ENCODE data around the gene PLAGL1. TPM values are rescaled to one million over a fixed set of nuclear protein-coding genes. Genes with fewer than 3 reads are reported as not detected.

The PLAGL1 gene
- total RNA-seq, 1 experiment from 2014 or later: 0.77 TPM

DNA sequence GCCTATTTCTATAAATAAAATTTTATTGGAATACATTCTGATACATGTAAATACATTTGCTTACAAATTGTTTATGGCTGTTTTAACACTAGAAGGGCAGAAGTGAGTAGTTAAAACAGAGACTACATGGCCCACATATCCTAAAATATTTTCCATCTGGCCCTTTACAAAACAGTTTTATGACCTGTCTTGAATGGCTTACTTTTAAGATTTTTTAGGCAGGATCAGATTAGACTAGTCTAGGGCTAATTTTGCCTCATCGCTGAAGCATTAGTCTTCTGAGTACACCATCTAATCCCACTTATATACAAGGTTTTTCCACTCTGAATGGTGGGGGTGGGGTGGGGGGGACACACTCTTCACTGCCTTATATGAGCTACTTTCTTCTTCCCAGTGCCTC is 27.1 kb downstream of the PLAGL1 start:
- DNase-seq (ENCODE audit: low spot score): no peak
- ChIA-PET POLR2A (ENCODE audit: low non-redundant PET) (no interaction called here), CTCF (no interaction called here)
- Histone ChIP-seq H3K27me3 (replicated peaks; ENCODE audit: insufficient read depth, low read depth, low read length, poor library complexity) (no peaks in the 10 kb centered on the region), H3K36me3 (ENCODE audit: insufficient read depth, low read length, poor library complexity, severe bottlenecking) (no peaks in the 10 kb centered on the region), H3K9me3 (ENCODE audit: low read depth, low read length, poor library complexity, severe bottlenecking) (no peaks in the 10 kb centered on the region), H3K4me1 (ENCODE audit: insufficient read depth, low read length, poor library complexity, severe bottlenecking) (no peaks in the 10 kb centered on the region), H3K27ac (ENCODE audit: low read depth, low read length, poor library complexity, severe bottlenecking) (no peak overlapping the region), H3K4me3 (ENCODE audit: low read depth, low read length, poor library complexity, severe bottlenecking) (no peak overlapping the region)
- BruUV-seq (replicated peaks): no TSS peak
- intact Hi-C loops (cut with micrococcal nuclease; ENCODE audit: unreplicated experiment): no loop called here
- TF ChIP-seq EZH2 (IDR thresholded peaks at IDR 0.05; ENCODE audit: borderline replicate concordance, low read depth, low read length, poor library complexity, severe bottlenecking): no peak
- TF ChIP-seq, protein P1, sequence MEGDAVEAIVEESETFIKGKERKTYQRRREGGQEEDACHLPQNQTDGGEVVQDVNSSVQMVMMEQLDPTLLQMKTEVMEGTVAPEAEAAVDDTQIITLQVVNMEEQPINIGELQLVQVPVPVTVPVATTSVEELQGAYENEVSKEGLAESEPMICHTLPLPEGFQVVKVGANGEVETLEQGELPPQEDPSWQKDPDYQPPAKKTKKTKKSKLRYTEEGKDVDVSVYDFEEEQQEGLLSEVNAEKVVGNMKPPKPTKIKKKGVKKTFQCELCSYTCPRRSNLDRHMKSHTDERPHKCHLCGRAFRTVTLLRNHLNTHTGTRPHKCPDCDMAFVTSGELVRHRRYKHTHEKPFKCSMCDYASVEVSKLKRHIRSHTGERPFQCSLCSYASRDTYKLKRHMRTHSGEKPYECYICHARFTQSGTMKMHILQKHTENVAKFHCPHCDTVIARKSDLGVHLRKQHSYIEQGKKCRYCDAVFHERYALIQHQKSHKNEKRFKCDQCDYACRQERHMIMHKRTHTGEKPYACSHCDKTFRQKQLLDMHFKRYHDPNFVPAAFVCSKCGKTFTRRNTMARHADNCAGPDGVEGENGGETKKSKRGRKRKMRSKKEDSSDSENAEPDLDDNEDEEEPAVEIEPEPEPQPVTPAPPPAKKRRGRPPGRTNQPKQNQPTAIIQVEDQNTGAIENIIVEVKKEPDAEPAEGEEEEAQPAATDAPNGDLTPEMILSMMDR (conservative IDR thresholded peaks at IDR 0.05; ENCODE audit: low read depth, low read length): no peak

DNA sequence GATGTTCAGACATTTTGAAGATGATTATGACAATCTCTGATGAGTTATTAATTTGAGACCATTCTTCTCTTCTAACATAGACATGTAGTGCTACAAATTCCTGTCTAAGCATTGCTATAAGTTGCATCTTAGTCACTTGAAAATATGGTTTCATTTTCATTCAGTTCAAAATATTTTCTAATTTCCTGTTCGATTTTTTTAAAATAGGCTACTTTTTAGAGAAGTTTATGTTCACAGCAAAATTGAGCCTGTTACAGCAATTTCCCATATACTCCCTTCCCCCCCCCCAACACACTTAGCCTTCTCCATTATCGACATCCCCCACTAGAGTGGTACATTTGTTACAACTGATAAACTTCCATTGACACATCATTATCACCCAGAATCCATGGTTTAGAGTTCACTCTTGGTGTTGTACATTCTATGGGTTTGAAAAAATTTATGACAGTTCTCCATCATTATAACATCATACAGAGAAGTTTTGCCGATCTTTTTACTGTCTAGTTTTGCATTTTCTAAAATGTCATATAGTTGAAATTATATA is 31.2 kb downstream of the PLAGL1 start:
- no TSS peak for BruUV-seq (replicated peaks)
- intact Hi-C loops (cut with micrococcal nuclease; ENCODE audit: unreplicated experiment): no loop called here
- TF ChIP-seq, protein P1 (conservative IDR thresholded peaks at IDR 0.05; ENCODE audit: low read depth, low read length): no peak
- TF ChIP-seq EZH2 (IDR thresholded peaks at IDR 0.05; ENCODE audit: borderline replicate concordance, low read depth, low read length, poor library complexity, severe bottlenecking): no peak
- DNase-seq (ENCODE audit: low spot score): no peak
- Histone ChIP-seq H3K9me3 (ENCODE audit: low read depth, low read length, poor library complexity, severe bottlenecking) (no peaks in the 10 kb centered on the region), H3K4me1 (ENCODE audit: insufficient read depth, low read length, poor library complexity, severe bottlenecking) (no peaks in the 10 kb centered on the region), H3K4me3 (ENCODE audit: low read depth, low read length, poor library complexity, severe bottlenecking) (no peak overlapping the region), H3K27ac (ENCODE audit: low read depth, low read length, poor library complexity, severe bottlenecking) (no peak overlapping the region), H3K27me3 (replicated peaks; ENCODE audit: insufficient read depth, low read depth, low read length, poor library complexity) (no peaks in the 10 kb centered on the region), H3K36me3 (ENCODE audit: insufficient read depth, low read length, poor library complexity, severe bottlenecking) (no peaks in the 10 kb centered on the region)
- CTCF ChIA-PET: interaction anchor here (0.6 kb wide), 1 partner anchor 43 kb away, joined by 3 read pairs; no protein-coding TSS in a partner anchor
- POLR2A ChIA-PET (ENCODE audit: low non-redundant PET): no interaction called here

DNA sequence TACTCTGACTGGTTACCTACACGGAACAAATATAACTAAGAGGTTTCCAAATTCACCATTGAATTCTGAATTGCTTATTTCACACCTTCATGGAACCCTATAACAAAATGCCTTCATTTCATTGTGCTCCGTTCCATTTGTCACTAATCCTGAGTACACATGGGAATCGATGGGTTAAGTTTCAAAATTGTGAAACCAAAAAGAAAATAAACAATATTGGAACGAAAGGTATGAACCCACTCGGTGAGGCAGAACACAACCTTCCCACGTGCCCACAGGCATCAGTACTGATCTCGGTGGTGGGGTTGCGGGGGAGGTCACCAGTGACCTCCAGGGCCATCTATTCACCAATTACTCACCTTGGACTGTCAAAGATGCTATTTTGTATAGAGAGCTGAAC is 34.0 kb downstream of the PLAGL1 start:
- ChIA-PET POLR2A (ENCODE audit: low non-redundant PET) (no interaction called here), CTCF (no interaction called here)
- intact Hi-C loops (cut with micrococcal nuclease; ENCODE audit: unreplicated experiment): no loop called here
- BruUV-seq (replicated peaks): no TSS peak
- H3K36me3 ChIP-seq (ENCODE audit: insufficient read depth, low read length, poor library complexity, severe bottlenecking): no peaks in the 10 kb centered on the region
- H3K4me1 ChIP-seq (ENCODE audit: insufficient read depth, low read length, poor library complexity, severe bottlenecking): no peaks in the 10 kb centered on the region
- no peak for DNase-seq (ENCODE audit: low spot score)
- H3K9me3 ChIP-seq (ENCODE audit: low read depth, low read length, poor library complexity, severe bottlenecking): no peaks in the 10 kb centered on the region
- H3K27ac ChIP-seq (ENCODE audit: low read depth, low read length, poor library complexity, severe bottlenecking): no peak overlapping the region
- H3K27me3 ChIP-seq (replicated peaks; ENCODE audit: insufficient read depth, low read depth, low read length, poor library complexity): no peaks in the 10 kb centered on the region
- TF ChIP-seq, protein P1 (conservative IDR thresholded peaks at IDR 0.05; ENCODE audit: low read depth, low read length): no peak
- no peak for TF ChIP-seq EZH2 (IDR thresholded peaks at IDR 0.05; ENCODE audit: borderline replicate concordance, low read depth, low read length, poor library complexity, severe bottlenecking)
- no peak overlapping the region for H3K4me3 ChIP-seq (ENCODE audit: low read depth, low read length, poor library complexity, severe bottlenecking)

Data from A673 (cell line).